GM15510 (cell line): ENCODE data around the gene PLCL1.

Source experiments
- POLR2A ChIP-seq: IDR thresholded peaks from 3 replicates; pipeline ENCODE4 v1.6.1; 2011; ENCODE audit warnings: borderline replicate concordance; ENCODE audit not compliant: insufficient read length; ENCODE audit errors: extremely low read depth

PLCL1 gene

GRCh38 chr2:198080879-198081765 lies 276.7 kb downstream of the PLCL1 start:
- TF ChIP-seq POLR2A: no peak

- no peak for TF ChIP-seq POLR2A
Observed at GRCh38 chr2:198084156-198084555, 279.8 kb downstream of the PLCL1 start.

GRCh38 chr2:198096002-198096401 lies 291.6 kb downstream of the PLCL1 start:
- no peak for TF ChIP-seq POLR2A

GRCh38 chr2:198096965-198097364 lies 292.6 kb downstream of the PLCL1 start:
- no peak for TF ChIP-seq POLR2A

GRCh38 chr2:198097630-198098029 lies 293.2 kb downstream of the PLCL1 start:
- no peak for TF ChIP-seq POLR2A

- no peak for TF ChIP-seq POLR2A
Observed at GRCh38 chr2:198098386-198098785, 294.0 kb downstream of the PLCL1 start.

GRCh38 chr2:198098918-198099317 lies 294.5 kb downstream of the PLCL1 start:
- TF ChIP-seq POLR2A: no peak

- no peak for TF ChIP-seq POLR2A
Observed at GRCh38 chr2:198100346-198100745, 296.0 kb downstream of the PLCL1 start.

GRCh38 chr2:198101688-198102087 lies 297.3 kb downstream of the PLCL1 start:
- no peak for TF ChIP-seq POLR2A

GRCh38 chr2:198102120-198102519 lies 297.7 kb downstream of the PLCL1 start:
- no peak for TF ChIP-seq POLR2A

GRCh38 chr2:198102856-198103255 lies 298.5 kb downstream of the PLCL1 start:
- TF ChIP-seq POLR2A: no peak

GRCh38 chr2:198106621-198107385 lies 302.4 kb downstream of the PLCL1 start:
- no peak for TF ChIP-seq POLR2A

- TF ChIP-seq POLR2A: no peak
Observed at GRCh38 chr2:198113316-198113715, 308.9 kb downstream of the PLCL1 start.

GRCh38 chr2:198114064-198114463 lies 309.7 kb downstream of the PLCL1 start:
- no peak for TF ChIP-seq POLR2A

GRCh38 chr2:198115201-198115600 lies 310.8 kb downstream of the PLCL1 start:
- TF ChIP-seq POLR2A: no peak

GRCh38 chr2:198116756-198117155 lies 312.4 kb downstream of the PLCL1 start:
- TF ChIP-seq POLR2A: no peak
